Neural cell (in vitro differentiated cells): ENCODE results near the gene MILR1. TPM values are rescaled to one million over a fixed set of nuclear protein-coding genes. Genes with fewer than 3 reads are reported as not detected.

Experiments
- H2AFZ ChIP-seq: fragments of 200-600, 300-800 bp; sonication (generic), shearing (Covaris generic); 2 replicates; pipeline ENCODE4 v1.6.0; 2014; ENCODE audit warnings: low read depth, mild to moderate bottlenecking, antibody characterized with exemption, low read length, moderate library complexity
- H3F3A ChIP-seq: fragments of 200-600 bp; shearing (Covaris generic); 2 replicates; pipeline ENCODE4 v1.6.1; 2016; ENCODE audit warnings: mild to moderate bottlenecking, moderate library complexity, mixed read lengths, antibody characterized with exemption, low read length; ENCODE audit not compliant: insufficient read depth, poor library complexity, severe bottlenecking
- H3K27ac ChIP-seq: fragments of 200-600, 300-800 bp; sonication (generic), shearing (Covaris generic); 2 replicates; pipeline ENCODE4 v1.5.1; 2014; ENCODE audit warnings: mild to moderate bottlenecking, low read length, moderate library complexity
- H3K27me3 ChIP-seq: fragments of 300-800, 200-600 bp; sonication (generic), shearing (Covaris generic); 2 replicates; pipeline ENCODE4 v1.6.0; 2014; ENCODE audit warnings: mild to moderate bottlenecking, low read depth, low read length, moderate library complexity; ENCODE audit not compliant: insufficient read depth
- H3K36me3 ChIP-seq: fragments of 300-800, 200-600 bp; sonication (generic), shearing (Covaris generic); 2 replicates; pipeline ENCODE4 v1.5.1; 2014; ENCODE audit warnings: mild to moderate bottlenecking, antibody characterized with exemption, low read length, moderate library complexity; ENCODE audit not compliant: insufficient read depth
- H3K4me2 ChIP-seq: fragments of 300-800, 200-600 bp; sonication (generic), shearing (Covaris generic); 2 replicates; pipeline ENCODE4 v1.6.0; 2014; ENCODE audit warnings: mild to moderate bottlenecking, low read length
- H3K4me3 ChIP-seq: fragments of 300-800, 200-600 bp; sonication (generic), shearing (Covaris generic); 2 replicates; pipeline ENCODE4 v1.5.1; 2014; ENCODE audit warnings: mild to moderate bottlenecking, low read length, moderate library complexity
- H3K79me2 ChIP-seq: fragments of 200-600 bp; shearing (Covaris generic); replicated peaks from 2 replicates; pipeline ENCODE4 v1.6.0; 2014; ENCODE audit warnings: mild to moderate bottlenecking, low read length, moderate library complexity; ENCODE audit not compliant: insufficient read depth
- H3K9ac ChIP-seq: fragments of 300-800, 200-600 bp; sonication (generic), shearing (Covaris generic); 2 replicates; pipeline ENCODE4 v1.6.1; 2016; ENCODE audit warnings: mild to moderate bottlenecking, low read length, mixed read lengths
- H3K9me2 ChIP-seq: fragments of 200-600 bp; shearing (Covaris generic); 2 replicates; pipeline ENCODE4 v1.6.1; 2016; ENCODE audit warnings: mild to moderate bottlenecking, low read length, mixed read lengths; ENCODE audit not compliant: insufficient read depth
- H3K9me3 ChIP-seq: fragments of 200-600, 300-800 bp; sonication (generic), shearing (Covaris generic); 2 replicates; pipeline ENCODE4 v1.6.1; 2016; ENCODE audit warnings: mild to moderate bottlenecking, mixed run types, low read length, moderate library complexity, mixed read lengths
- H4K20me1 ChIP-seq: fragments of 200-600 bp; shearing (Covaris generic); 2 replicates; pipeline ENCODE4 v1.6.1; 2016; ENCODE audit warnings: mild to moderate bottlenecking, mixed run types; ENCODE audit not compliant: insufficient read depth
- EP300 ChIP-seq: fragments of 450-650 bp; conservative IDR thresholded peaks from 2 replicates; pipeline ENCODE4 v1.6.1; 2014; ENCODE audit warnings: antibody characterized with exemption, mild to moderate bottlenecking, moderate library complexity; ENCODE audit not compliant: poor library complexity, severe bottlenecking
- EZH2 ChIP-seq: fragments of 200-600, 300-800 bp; shearing (Covaris generic), sonication (generic); IDR thresholded peaks from 2 replicates; pipeline ENCODE4 v1.6.1; 2014; ENCODE audit warnings: antibody characterized with exemption, low read length, borderline replicate concordance, mild to moderate bottlenecking; ENCODE audit not compliant: insufficient read depth, poor library complexity, severe bottlenecking
- MXI1 ChIP-seq: fragments of 450-650 bp; conservative IDR thresholded peaks from 2 replicates; pipeline ENCODE4 v1.6.1; 2014; ENCODE audit warnings: antibody characterized with exemption, mild to moderate bottlenecking; ENCODE audit not compliant: poor library complexity, severe bottlenecking
- POLR2AphosphoS5 ChIP-seq: IDR thresholded peaks from 2 replicates; pipeline ENCODE4 v1.6.1; 2012
- RAD21 ChIP-seq: fragments of 450-650 bp; conservative IDR thresholded peaks from 2 replicates; pipeline ENCODE4 v1.6.1; 2014; ENCODE audit warnings: antibody characterized with exemption, mild to moderate bottlenecking, moderate library complexity
- SMC3 ChIP-seq: fragments of 450-650 bp; conservative IDR thresholded peaks from 2 replicates; pipeline ENCODE4 v1.6.1; 2014; ENCODE audit warnings: antibody characterized with exemption, mild to moderate bottlenecking, moderate library complexity; ENCODE audit not compliant: poor library complexity
- TAF1 ChIP-seq: IDR thresholded peaks from 2 replicates; pipeline ENCODE4 v1.6.1; 2012; ENCODE audit warnings: low read depth
- polyA plus RNA-seq: library from polyadenylated mRNA; depleted of rRNA; stranded (reverse); fragments of >200 nt; gene quantifications from 2 replicates; pipeline ENCODE4 v1.2.3, GENCODE V29; 2014
- TF ChIP-seq, protein P1 (sequence below): IDR thresholded peaks from 2 replicates; pipeline ENCODE4 v1.6.1; 2012; ENCODE audit warnings: borderline replicate concordance
- TF ChIP-seq, protein P2 (sequence below): fragments of 450-650 bp; IDR thresholded peaks from 2 replicates; pipeline ENCODE4 v1.5.1; 2014; ENCODE audit warnings: antibody characterized with exemption, mild to moderate bottlenecking, moderate library complexity; ENCODE audit not compliant: poor library complexity, severe bottlenecking

MILR1 gene
- polyA plus RNA-seq, 1 donor from 2014 or later: not detected

DNA sequence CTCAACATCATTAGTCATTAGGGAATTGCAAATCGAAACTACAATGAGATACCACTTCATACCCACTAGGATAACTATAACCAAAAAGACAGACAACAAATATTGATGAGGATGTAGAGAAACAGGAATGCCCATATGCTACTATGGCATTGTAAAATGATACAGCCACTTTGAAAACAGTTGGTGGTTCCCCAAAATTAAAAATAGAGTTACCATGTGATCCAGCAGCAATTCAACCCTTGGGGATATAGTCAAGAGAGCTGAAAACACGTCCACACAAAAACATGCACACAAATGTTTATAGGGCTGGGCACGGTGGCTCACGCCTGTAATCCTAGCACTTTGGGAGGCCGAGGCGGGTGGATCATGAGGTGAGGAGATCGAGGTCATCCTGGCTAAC lies 48.3 kb upstream of the MILR1 start:
- no peak overlapping the region for H2AFZ ChIP-seq
- TF ChIP-seq POLR2AphosphoS5 (no peak), RAD21 (no peak), MXI1 (no peak), TAF1 (no peak), EZH2 (no peak), EP300 (no peak), SMC3 (no peak)
- TF ChIP-seq, protein P1, sequence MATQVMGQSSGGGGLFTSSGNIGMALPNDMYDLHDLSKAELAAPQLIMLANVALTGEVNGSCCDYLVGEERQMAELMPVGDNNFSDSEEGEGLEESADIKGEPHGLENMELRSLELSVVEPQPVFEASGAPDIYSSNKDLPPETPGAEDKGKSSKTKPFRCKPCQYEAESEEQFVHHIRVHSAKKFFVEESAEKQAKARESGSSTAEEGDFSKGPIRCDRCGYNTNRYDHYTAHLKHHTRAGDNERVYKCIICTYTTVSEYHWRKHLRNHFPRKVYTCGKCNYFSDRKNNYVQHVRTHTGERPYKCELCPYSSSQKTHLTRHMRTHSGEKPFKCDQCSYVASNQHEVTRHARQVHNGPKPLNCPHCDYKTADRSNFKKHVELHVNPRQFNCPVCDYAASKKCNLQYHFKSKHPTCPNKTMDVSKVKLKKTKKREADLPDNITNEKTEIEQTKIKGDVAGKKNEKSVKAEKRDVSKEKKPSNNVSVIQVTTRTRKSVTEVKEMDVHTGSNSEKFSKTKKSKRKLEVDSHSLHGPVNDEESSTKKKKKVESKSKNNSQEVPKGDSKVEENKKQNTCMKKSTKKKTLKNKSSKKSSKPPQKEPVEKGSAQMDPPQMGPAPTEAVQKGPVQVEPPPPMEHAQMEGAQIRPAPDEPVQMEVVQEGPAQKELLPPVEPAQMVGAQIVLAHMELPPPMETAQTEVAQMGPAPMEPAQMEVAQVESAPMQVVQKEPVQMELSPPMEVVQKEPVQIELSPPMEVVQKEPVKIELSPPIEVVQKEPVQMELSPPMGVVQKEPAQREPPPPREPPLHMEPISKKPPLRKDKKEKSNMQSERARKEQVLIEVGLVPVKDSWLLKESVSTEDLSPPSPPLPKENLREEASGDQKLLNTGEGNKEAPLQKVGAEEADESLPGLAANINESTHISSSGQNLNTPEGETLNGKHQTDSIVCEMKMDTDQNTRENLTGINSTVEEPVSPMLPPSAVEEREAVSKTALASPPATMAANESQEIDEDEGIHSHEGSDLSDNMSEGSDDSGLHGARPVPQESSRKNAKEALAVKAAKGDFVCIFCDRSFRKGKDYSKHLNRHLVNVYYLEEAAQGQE: no peak
- TF ChIP-seq, protein P2, sequence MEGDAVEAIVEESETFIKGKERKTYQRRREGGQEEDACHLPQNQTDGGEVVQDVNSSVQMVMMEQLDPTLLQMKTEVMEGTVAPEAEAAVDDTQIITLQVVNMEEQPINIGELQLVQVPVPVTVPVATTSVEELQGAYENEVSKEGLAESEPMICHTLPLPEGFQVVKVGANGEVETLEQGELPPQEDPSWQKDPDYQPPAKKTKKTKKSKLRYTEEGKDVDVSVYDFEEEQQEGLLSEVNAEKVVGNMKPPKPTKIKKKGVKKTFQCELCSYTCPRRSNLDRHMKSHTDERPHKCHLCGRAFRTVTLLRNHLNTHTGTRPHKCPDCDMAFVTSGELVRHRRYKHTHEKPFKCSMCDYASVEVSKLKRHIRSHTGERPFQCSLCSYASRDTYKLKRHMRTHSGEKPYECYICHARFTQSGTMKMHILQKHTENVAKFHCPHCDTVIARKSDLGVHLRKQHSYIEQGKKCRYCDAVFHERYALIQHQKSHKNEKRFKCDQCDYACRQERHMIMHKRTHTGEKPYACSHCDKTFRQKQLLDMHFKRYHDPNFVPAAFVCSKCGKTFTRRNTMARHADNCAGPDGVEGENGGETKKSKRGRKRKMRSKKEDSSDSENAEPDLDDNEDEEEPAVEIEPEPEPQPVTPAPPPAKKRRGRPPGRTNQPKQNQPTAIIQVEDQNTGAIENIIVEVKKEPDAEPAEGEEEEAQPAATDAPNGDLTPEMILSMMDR: no peak
- H3F3A ChIP-seq: no peaks in the 10 kb centered on the region
- no peak overlapping the region for H3K9ac ChIP-seq
- H3K27me3 ChIP-seq: no peaks in the 10 kb centered on the region
- no peaks in the 10 kb centered on the region for H3K9me3 ChIP-seq
- H3K4me3 ChIP-seq: no peak overlapping the region
- H3K27ac ChIP-seq: no peak overlapping the region
- H3K4me2 ChIP-seq: no peak overlapping the region
- no peaks in the 10 kb centered on the region for H3K9me2 ChIP-seq
- no peaks in the 10 kb centered on the region for H4K20me1 ChIP-seq
- no peaks in the 10 kb centered on the region for H3K36me3 ChIP-seq
- no peaks in the 10 kb centered on the region for H3K79me2 ChIP-seq

DNA sequence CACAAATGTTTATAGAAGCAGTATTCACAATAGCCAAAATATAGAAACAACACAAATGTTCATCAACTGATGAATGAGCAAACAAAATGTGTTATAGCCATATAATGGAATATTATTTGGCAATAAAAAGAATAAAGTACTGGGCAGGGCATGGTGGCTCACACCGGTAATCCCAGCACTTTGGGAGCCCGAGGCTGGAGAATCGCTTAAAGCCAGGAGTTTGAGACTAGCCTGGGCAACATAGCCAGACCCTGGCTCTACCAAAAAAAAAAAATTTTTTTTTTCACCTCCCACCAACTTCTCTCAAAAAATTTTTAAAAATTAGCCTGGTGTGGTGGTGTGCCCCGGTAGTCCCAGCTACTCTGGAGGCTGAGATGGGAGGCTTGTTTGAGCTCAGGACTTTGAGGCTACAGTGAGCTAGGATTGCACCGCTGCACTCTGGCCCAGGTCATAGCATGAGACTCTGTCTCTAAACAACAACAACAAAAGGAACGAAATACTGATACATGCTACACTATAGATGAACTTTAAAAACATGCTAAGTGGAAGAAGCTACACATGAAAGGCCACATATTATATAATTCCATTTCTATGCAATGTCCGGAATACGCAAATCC lies 47.6 kb upstream of the MILR1 start:
- no peaks in the 10 kb centered on the region for H3F3A ChIP-seq
- H3K79me2 ChIP-seq: no peaks in the 10 kb centered on the region
- no peak overlapping the region for H3K27ac ChIP-seq
- H3K36me3 ChIP-seq: no peaks in the 10 kb centered on the region
- no peaks in the 10 kb centered on the region for H3K9me2 ChIP-seq
- H4K20me1 ChIP-seq: no peaks in the 10 kb centered on the region
- H3K9me3 ChIP-seq: no peaks in the 10 kb centered on the region
- H3K9ac ChIP-seq: no peak overlapping the region
- H3K4me2 ChIP-seq: no peak overlapping the region
- no peak overlapping the region for H2AFZ ChIP-seq
- TF ChIP-seq TAF1 (no peak), RAD21 (no peak), EZH2 (no peak), MXI1 (no peak), EP300 (no peak), SMC3 (no peak), POLR2AphosphoS5 (no peak)
- TF ChIP-seq, protein P1: no peak
- TF ChIP-seq, protein P2: no peak
- H3K27me3 ChIP-seq: no peaks in the 10 kb centered on the region
- no peak overlapping the region for H3K4me3 ChIP-seq
